ENCODE data around the gene RIN1.

RIN1 gene

GRCh38 chr11:66340596-66341501 lies 4.6 kb upstream of the RIN1 start:
- TF ChIP-seq CTCF (conservative IDR thresholded peaks at IDR 0.05), result no peak
- no peak overlapping the region for H3K27ac ChIP-seq

- H3K27ac ChIP-seq, result no peak overlapping the region
- no peak for TF ChIP-seq CTCF (conservative IDR thresholded peaks at IDR 0.05)
Observed at GRCh38 chr11:66339686-66340483, 3.7 kb upstream of the RIN1 start.

GRCh38 chr11:66339162-66339675 lies 3.0 kb upstream of the RIN1 start:
- H3K27ac ChIP-seq, result no peak overlapping the region
- TF ChIP-seq CTCF (conservative IDR thresholded peaks at IDR 0.05), result no peak

- no peak for TF ChIP-seq CTCF (conservative IDR thresholded peaks at IDR 0.05)
- H3K27ac ChIP-seq, result no peak overlapping the region
Observed at GRCh38 chr11:66338276-66339161, 2.3 kb upstream of the RIN1 start.

- no peak for TF ChIP-seq CTCF (conservative IDR thresholded peaks at IDR 0.05)
- H3K27ac ChIP-seq, result no peak overlapping the region
Observed at GRCh38 chr11:66337103-66337899, 1.1 kb upstream of the RIN1 start.

GRCh38 chr11:66335531-66336233 lies 552 bp downstream of the RIN1 start:
- H3K27ac ChIP-seq, result no peak overlapping the region
- no peak for TF ChIP-seq CTCF (conservative IDR thresholded peaks at IDR 0.05)
